ENCODE measurements around the gene SMG6. TPM values are rescaled to one million over a fixed set of nuclear protein-coding genes. Genes with fewer than 3 reads are reported as not detected.

SMG6 gene
- total and polyA plus RNA-seq, 2 donors (not counting 3 experiments of a cell fraction or from before 2014, with no cell fraction given), result 40.1 to 42.2 TPM

- peaks cover 0 to 6% of the 10 kb centered on the region in 2 experiments for H3K36me3 ChIP-seq (ENCODE audit: control insufficient read depth in 2 of 2, extremely low read depth in 1 of 2, insufficient read depth in 2 of 2, low read length in 2 of 2)
- dilution Hi-C loops (cut with MboI; ENCODE audit: extremely low pct_ligation_motif_present, low sequenced_read_pairs) (no loop called here), intact Hi-C loops (cut with micrococcal nuclease) (loop anchor here (1.0 kb wide), 1 partner anchor 104 kb away; no protein-coding TSS in a partner anchor)
- CTCF ChIA-PET, result interaction anchor here (0.8 to 17.2 kb wide), 13 partner anchors 13 to 177 kb away, joined by 3 to 455 read pairs (median 7); partner anchors contain the start of gene HIC1
- no peak overlapping the region for H2AFZ ChIP-seq (ENCODE audit: low read depth, low read length)
- H3K4me3 ChIP-seq (replicated peaks in 1 of 3; ENCODE audit: insufficient read depth in 1 of 3, low read depth in 1 of 3, low read length in 3 of 3), result no peak overlapping the region
- POLR2A ChIA-PET, result interaction anchor here (1.1 to 1.8 kb wide), 3 partner anchors 10 to 177 kb away, joined by 3 to 4 read pairs (median 4); no protein-coding TSS in a partner anchor
- no peak overlapping the region for H3K4me2 ChIP-seq (ENCODE audit: insufficient read depth, low read length)
- FAIRE-seq (no peak), DNase-seq (ENCODE audit: low read depth, low spot score) (no peak)
- H3K9me1 ChIP-seq (replicated peaks; ENCODE audit: control insufficient read depth, extremely low read depth, insufficient read depth, low read length), result no peaks in the 10 kb centered on the region
- no peak for TF ChIP-seq JUN (IDR thresholded peaks at IDR 0.05; ENCODE audit: borderline replicate concordance, insufficient read depth, insufficient read length, low read depth)
- TF ChIP-seq CTCF (IDR thresholded peaks at IDR 0.05; ENCODE audit: extremely low read depth in 1 of 2, insufficient read depth in 1 of 2, low read depth in 1 of 2, low read length in 2 of 2), result no peak
- no peak for TF ChIP-seq MAX (IDR thresholded peaks at IDR 0.05; ENCODE audit: insufficient read depth, insufficient read length)
- no peak for TF ChIP-seq POLR2A (IDR thresholded peaks at IDR 0.05; ENCODE audit: low read depth, low read length)
- no peak for TF ChIP-seq FOS (IDR thresholded peaks at IDR 0.05; ENCODE audit: borderline replicate concordance, insufficient read depth, low read length)
- TF ChIP-seq EZH2 (IDR thresholded peaks at IDR 0.05; ENCODE audit: borderline replicate concordance, low read depth, low read length, severe bottlenecking), result no peak
- TF ChIP-seq GATA2 (IDR thresholded peaks at IDR 0.05; ENCODE audit: insufficient read depth, insufficient read length, low read depth, low read length), result no peak
- no peak for TF ChIP-seq MYC (IDR thresholded peaks at IDR 0.05; ENCODE audit: low read depth, low read length)
- H3K9ac ChIP-seq (replicated peaks; ENCODE audit: extremely low read depth, insufficient read depth, low read length), result peak overlapping the region; percentile 30
- no peaks in the 10 kb centered on the region for H3K9me3 ChIP-seq (replicated peaks; ENCODE audit: control insufficient read depth, insufficient read depth, low read length)
- H3K27ac ChIP-seq (ENCODE audit: insufficient read depth, low read depth, low read length), result peak overlapping the region; percentile 78
- H4K20me1 ChIP-seq (replicated peaks; ENCODE audit: control insufficient read depth, extremely low read depth, insufficient read depth, low read length), result no peaks in the 10 kb centered on the region
- no peaks in the 10 kb centered on the region for H3K27me3 ChIP-seq (ENCODE audit: control insufficient read depth in 2 of 2, insufficient read depth in 2 of 2, low read length in 2 of 2)
- H3K79me2 ChIP-seq (ENCODE audit: control insufficient read depth, insufficient read depth, low read length), result peaks cover 5% of the 10 kb centered on the region
- no TSS peak for BruUV-seq (replicated peaks)
- H3K4me1 ChIP-seq (ENCODE audit: control insufficient read depth, extremely low read depth, insufficient read depth, low read length), result peaks cover 70% of the 10 kb centered on the region
Observed at GRCh38 chr17:2068031-2068518, 235.5 kb downstream of the SMG6 start.
